Right cardiac atrium (tissue), 5 donors: ENCODE measurements around the gene SPINT1. TPM values are rescaled to one million over a fixed set of nuclear protein-coding genes. Genes with fewer than 3 reads are reported as not detected.
A peak's percentile ranks its signal among the peaks of the same experiment; 100 is the strongest.

Source experiments
- ATAC-seq, 2 donors: fragments of 200-7000 bp; cut with Tn5 transposase; one replicate each; pipeline versions ENCODE4 v1.8.0 to v1.9.1; 2020; ENCODE audit warnings: moderate library complexity in 2 of 2, mild to moderate bottlenecking in 1 of 2
- DNase-seq, 3 donors: peaks; one replicate each; pipeline ENCODE4 v3.0.0-alpha.2; 2020
- H3K27ac ChIP-seq: one replicate; pipeline ENCODE4 v1.5.1; 2013; ENCODE audit warnings: mild to moderate bottlenecking, low read length, control low read depth, moderate library complexity
- H3K27me3 ChIP-seq: one replicate; pipeline ENCODE4 v1.6.1; 2013; ENCODE audit not compliant: control insufficient read depth, insufficient read depth
- H3K4me1 ChIP-seq: one replicate; pipeline ENCODE4 v1.6.1; 2013; ENCODE audit warnings: low read length; ENCODE audit not compliant: control insufficient read depth, insufficient read depth
- H3K4me3 ChIP-seq: one replicate; pipeline ENCODE4 v1.5.1; 2013; ENCODE audit warnings: low read length, control low read depth
- H3K9me3 ChIP-seq: one replicate; pipeline ENCODE4 v1.6.1; 2013; ENCODE audit warnings: low read length; ENCODE audit not compliant: control insufficient read depth
- WGBS: extraction: QIAGEN DNeasy Blood & Tissue Kit; methylation state at CpG from one replicate; pipeline ENCODE4 v1.1.7; 2013; 5-methylcytosine and 5-hydroxymethylcytosine counted together
- intact Hi-C, 4 donors: fragments of 100-400 bp; cut with DNase I; formaldehyde crosslinking; loops; one replicate each; pipeline versions ENCODE4 v1.11.0 to v1.14.0; 2022 to 2023
- polyA plus RNA-seq: library from polyadenylated mRNA; stranded (reverse); fragments of 200-250 nt; gene quantifications from one replicate; pipeline ENCODE4 v1.2.3, GENCODE V29; 2013
- total RNA-seq, 4 donors: library from RNA; stranded (reverse); fragmentation: NEBNext Ultra II Directional; extraction: Animal tissue kit (Norgen Biotek cat#: 25700); gene quantifications; one replicate each; pipeline ENCODE4 v1.2.1, GENCODE V29; 2021
- donor health status: healthy with polysubstance abuse.
- donor health status: DM: no; HTN: yes; CAD: no.
- donor health status: DM: no; HTN: no; CAD: no.
- donor health status: DM: no; HTN: yes; CAD: no; lungs with severe emphysema.
- donor health status: DM: yes; HTN: yes; CAD: no.

The SPINT1 gene
- total and polyA plus RNA-seq, 5 donors, result 0.43 to 1.1 (median 0.58) TPM

- intact Hi-C loops, result loop anchor here in 1 of 4 donors (5.0 kb wide), 1 partner anchor 355 kb away; no protein-coding TSS in a partner anchor
- Histone ChIP-seq H3K4me3 (no peak overlapping the region), H3K4me1 (no peaks in the 10 kb centered on the region), H3K9me3 (no peaks in the 10 kb centered on the region), H3K27me3 (no peaks in the 10 kb centered on the region), H3K27ac (no peak overlapping the region)
- ATAC-seq, result no peak
- WGBS, result 62% methylated on average over 2 of the region's 2 CpGs
- DNase-seq, result no peak
Measured at GRCh38 chr15:40877694-40878093, 33.8 kb downstream of the SPINT1 start.

DNA sequence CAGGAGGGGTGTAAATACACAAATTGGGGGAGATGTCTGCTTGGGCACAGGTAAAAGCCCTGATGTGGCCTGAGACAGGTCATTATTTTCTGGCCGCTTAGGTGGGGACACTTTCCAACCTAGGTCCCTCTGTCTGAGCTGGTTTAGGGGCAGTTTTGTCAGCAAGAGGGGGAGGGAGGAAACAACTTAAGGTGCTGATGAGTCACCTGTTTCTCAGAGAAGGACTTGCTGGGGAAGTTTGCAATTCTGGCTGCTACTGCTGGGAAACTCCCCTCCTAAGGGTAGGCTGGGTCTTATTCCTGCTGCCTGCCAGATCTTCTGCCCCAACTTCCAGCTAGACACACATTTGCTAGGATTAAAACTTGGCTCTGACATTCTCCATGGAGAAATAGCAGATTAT, 34.9 kb downstream of the SPINT1 start:
- no peak for ATAC-seq

DNA sequence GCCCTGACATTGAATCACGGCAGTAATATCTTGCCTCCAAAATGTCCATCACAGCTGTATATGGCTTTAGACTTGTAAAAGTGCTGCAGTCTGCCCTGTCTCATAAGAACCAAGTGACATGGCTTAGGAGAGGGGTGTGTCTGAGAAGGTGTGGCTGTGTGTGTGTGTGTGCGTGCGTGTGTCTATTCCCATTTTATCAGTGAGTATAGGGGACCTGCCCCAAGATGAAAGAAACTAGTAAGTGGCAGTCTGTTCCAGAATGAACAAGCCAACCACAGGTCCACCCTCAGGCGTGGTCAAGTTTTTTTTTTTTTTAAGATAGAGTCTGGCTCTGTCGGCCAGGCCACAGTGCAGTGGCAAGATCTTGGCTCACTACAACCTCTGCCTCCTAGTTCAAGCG, 35.8 kb downstream of the SPINT1 start:
- WGBS, result 85% methylated on average over 6 of the region's 6 CpGs
- DNase-seq (no peak), ATAC-seq (no peak)
- Histone ChIP-seq H3K9me3 (no peaks in the 10 kb centered on the region), H3K4me1 (no peaks in the 10 kb centered on the region), H3K27ac (no peak overlapping the region), H3K27me3 (no peaks in the 10 kb centered on the region), H3K4me3 (no peak overlapping the region)
- intact Hi-C loops, result loop anchor here in 1 of 4 donors (5.0 kb wide), 1 partner anchor 357 kb away; no protein-coding TSS in a partner anchor

More for the DNA sequence above, 34.9 kb downstream of the SPINT1 start:
- Histone ChIP-seq H3K4me1 (no peaks in the 10 kb centered on the region), H3K27ac (no peak overlapping the region), H3K27me3 (no peaks in the 10 kb centered on the region), H3K4me3 (no peak overlapping the region), H3K9me3 (no peaks in the 10 kb centered on the region)
- WGBS, result 93% methylated on average over 1 of the region's 1 CpG
- intact Hi-C loops, result loop anchor here in 1 of 4 donors (5.0 kb wide), 1 partner anchor 356 kb away; no protein-coding TSS in a partner anchor
- no peak for DNase-seq

- DNase-seq, result no peak
- H3K27me3 ChIP-seq, result no peaks in the 10 kb centered on the region
- no peak overlapping the region for H3K27ac ChIP-seq
- intact Hi-C loops, result no loop called here
- WGBS, result 94% methylated on average over 6 of the region's 6 CpGs
- H3K4me1 ChIP-seq, result no peaks in the 10 kb centered on the region
- ATAC-seq, result no peak
- no peak overlapping the region for H3K4me3 ChIP-seq
- no peaks in the 10 kb centered on the region for H3K9me3 ChIP-seq
Measured at GRCh38 chr15:40881351-40881750, 37.5 kb downstream of the SPINT1 start.

DNA sequence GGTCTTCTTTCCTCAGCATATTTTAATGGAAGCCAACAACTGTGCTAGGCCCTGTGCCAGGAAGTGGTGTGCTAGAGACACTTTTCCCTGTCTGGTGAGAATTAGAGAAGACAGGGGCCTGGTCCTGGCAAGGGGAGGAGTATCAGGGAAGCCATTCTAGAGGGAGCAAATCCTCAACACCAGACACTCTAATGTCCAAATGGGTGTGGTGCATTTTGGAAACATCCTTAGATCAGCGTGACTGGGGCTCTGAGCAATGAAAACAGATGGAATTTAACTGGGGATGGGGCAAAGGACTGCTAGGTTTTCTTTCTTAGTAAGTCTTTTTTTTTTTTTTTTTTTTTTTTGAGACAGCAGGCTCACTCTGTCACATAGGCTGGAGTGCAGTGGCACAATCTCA, 42.7 kb downstream of the SPINT1 start:
- Histone ChIP-seq H3K9me3 (no peaks in the 10 kb centered on the region), H3K27ac (no peak overlapping the region), H3K27me3 (no peaks in the 10 kb centered on the region), H3K4me3 (no peak overlapping the region), H3K4me1 (no peaks in the 10 kb centered on the region)
- DNase-seq (no peak), ATAC-seq (no peak)
- 69% methylated on average over 1 of the region's 1 CpG for WGBS
- intact Hi-C loops, result no loop called here

DNA sequence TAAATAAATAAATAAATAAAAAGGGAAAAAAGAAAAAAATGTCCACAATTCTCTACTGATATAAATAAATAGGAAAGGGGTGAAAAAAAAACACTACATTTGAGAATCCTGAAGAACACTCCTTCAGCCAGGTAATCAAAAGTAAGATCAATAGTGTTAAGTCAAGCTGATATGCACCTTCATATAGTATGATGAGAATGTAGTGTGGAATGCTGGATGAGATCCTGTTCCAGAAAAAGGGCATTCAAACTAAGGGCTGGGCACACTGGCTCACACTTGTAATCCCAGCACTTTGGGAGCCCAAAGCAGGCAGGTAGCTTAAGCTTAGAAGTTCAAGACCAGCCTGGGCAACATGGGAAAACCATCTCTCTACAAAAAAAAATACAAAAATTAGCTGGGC, 45.3 kb downstream of the SPINT1 start:
- ATAC-seq (no peak), DNase-seq (no peak)
- Histone ChIP-seq H3K27ac (no peak overlapping the region), H3K9me3 (no peaks in the 10 kb centered on the region), H3K4me3 (no peak overlapping the region), H3K4me1 (no peaks in the 10 kb centered on the region), H3K27me3 (no peaks in the 10 kb centered on the region)
- intact Hi-C loops, result no loop called here

- Histone ChIP-seq H3K9me3 (no peaks in the 10 kb centered on the region), H3K27me3 (no peaks in the 10 kb centered on the region), H3K27ac (no peak overlapping the region), H3K4me3 (no peak overlapping the region), H3K4me1 (peaks cover 6% of the 10 kb centered on the region)
- ATAC-seq, result no peak
- DNase-seq, result no peak
- intact Hi-C loops, result loop anchor here in 2 of 4 donors (5.0 to 10.0 kb wide), 3 partner anchors 34 to 214 kb away; partner anchors contain the start of gene RAD51 (in 1 of the 2)
- 84% methylated on average over 5 of the region's 5 CpGs for WGBS
Measured at GRCh38 chr15:40891138-40891537, 47.3 kb downstream of the SPINT1 start.

- H3K27me3 ChIP-seq, result no peaks in the 10 kb centered on the region
- H3K4me1 ChIP-seq, result peaks cover 6% of the 10 kb centered on the region
- no peaks in the 10 kb centered on the region for H3K9me3 ChIP-seq
- H3K27ac ChIP-seq, result no peak overlapping the region
- peak in 1 of 3 donors; percentile 65 for DNase-seq
- intact Hi-C loops, result loop anchor here in 2 of 4 donors (5.0 to 10.0 kb wide), 3 partner anchors 35 to 215 kb away; partner anchors contain the start of gene RAD51 (in 1 of the 2)
- no peak for ATAC-seq
- WGBS, result 11% methylated on average over 4 of the region's 4 CpGs
- no peak overlapping the region for H3K4me3 ChIP-seq
Measured at GRCh38 chr15:40891810-40892446, 48.1 kb downstream of the SPINT1 start.

- Histone ChIP-seq H3K27me3 (no peaks in the 10 kb centered on the region), H3K4me1 (peaks cover 6% of the 10 kb centered on the region), H3K4me3 (no peak overlapping the region), H3K27ac (no peak overlapping the region), H3K9me3 (no peaks in the 10 kb centered on the region)
- ATAC-seq (no peak), DNase-seq (no peak)
- intact Hi-C loops, result loop anchor here in 2 of 4 donors (5.0 to 10.0 kb wide), 3 partner anchors 35 to 215 kb away; partner anchors contain the start of gene RAD51 (in 1 of the 2)
- whole genome bisulfite sequencing, result 85% methylated on average over 2 of the region's 2 CpGs
Measured at GRCh38 chr15:40892447-40893012, 48.7 kb downstream of the SPINT1 start.

DNA sequence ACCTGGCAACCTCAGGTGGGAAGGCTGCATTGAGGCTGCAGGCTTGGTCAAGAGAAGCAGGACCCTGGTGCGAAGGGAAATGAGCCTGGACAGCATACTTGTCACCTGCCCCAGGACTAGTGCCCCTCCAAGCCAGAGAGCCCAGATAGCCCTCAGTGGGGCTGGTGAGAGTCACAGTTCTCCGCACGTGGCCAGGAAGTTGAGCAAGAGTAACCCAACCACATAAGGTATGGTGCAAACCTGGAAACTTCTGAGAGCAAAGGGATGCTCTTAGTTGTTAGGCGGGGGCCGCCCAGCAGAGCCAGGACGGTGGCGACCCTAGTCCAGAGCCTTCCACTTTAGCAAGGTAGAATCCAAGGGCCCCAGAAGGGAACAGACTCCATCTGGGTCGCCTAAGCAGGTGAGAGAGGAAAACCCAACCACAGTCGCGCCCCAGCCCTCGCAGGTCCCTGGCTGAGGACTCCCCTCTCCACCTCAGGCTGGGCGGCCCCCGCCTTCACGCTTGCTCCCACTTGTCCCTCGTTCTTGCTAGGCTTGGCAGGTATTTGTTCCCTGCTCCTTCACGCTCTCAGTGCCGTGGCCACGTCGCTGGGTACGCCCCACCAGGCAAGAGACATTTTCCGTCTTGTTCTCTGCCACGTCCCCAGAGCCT, 49.3 kb downstream of the SPINT1 start:
- ATAC-seq (no peak), DNase-seq (peak in 2 of 3 donors; percentile 62 to 68)
- peaks cover 6% of the 10 kb centered on the region for H3K4me1 ChIP-seq
- 81% methylated on average over 22 of the region's 22 CpGs for WGBS
- H3K27me3 ChIP-seq, result no peaks in the 10 kb centered on the region
- H3K9me3 ChIP-seq, result no peaks in the 10 kb centered on the region
- intact Hi-C loops, result loop anchor here in 2 of 4 donors (5.0 to 10.0 kb wide), 3 partner anchors 36 to 216 kb away; partner anchors contain the start of gene RAD51 (in 1 of the 2)
- no peak overlapping the region for H3K27ac ChIP-seq
- H3K4me3 ChIP-seq, result no peak overlapping the region
